ENCODE measurements around the gene ASAP2.

ASAP2 gene

DNA sequence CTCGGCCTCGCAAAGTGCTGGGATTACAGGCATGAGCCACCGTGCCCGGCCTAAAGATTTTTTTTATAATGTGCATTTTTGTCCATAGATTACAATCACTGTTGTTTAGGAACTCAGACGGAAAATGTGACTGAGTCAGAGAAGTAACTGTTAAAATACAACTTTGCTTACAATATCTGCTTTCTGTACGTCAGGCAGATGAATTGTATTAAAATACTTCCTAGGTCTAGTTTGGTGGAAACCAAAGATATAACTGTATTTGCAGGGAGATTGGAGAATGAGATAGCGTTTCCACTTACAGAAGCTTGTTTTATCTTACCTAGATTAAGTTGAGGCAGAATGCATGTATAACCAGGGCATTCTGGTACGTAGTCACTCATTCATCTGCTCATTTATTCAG is 36.7 kb downstream of the ASAP2 start:
- no peak overlapping the region for H4K91ac ChIP-seq (ENCODE audit: low read depth, low read length, poor library complexity)
- peaks cover 13% of the 10 kb centered on the region for H3K79me1 ChIP-seq (ENCODE audit: low read depth, low read length)
- no peak overlapping the region for H3K9ac ChIP-seq (ENCODE audit: low read depth, low read length, poor library complexity)
- H3K23ac ChIP-seq (ENCODE audit: low read depth, low read length, poor library complexity): no peak overlapping the region
- no peak for DNase-seq (ENCODE audit: low spot score)
- no peak overlapping the region for H2BK15ac ChIP-seq (ENCODE audit: low read length)
- H2BK5ac ChIP-seq (ENCODE audit: low read length): no peak overlapping the region
- H3K36me3 ChIP-seq (replicated peaks in 1 of 2; ENCODE audit: control insufficient read depth in 2 of 2, insufficient read depth in 2 of 2, low read length in 2 of 2): peaks cover 0 to 4% of the 10 kb centered on the region in 2 donors
- H3K14ac ChIP-seq (ENCODE audit: low read length): no peak overlapping the region
- H4K8ac ChIP-seq (ENCODE audit: low read depth, low read length): no peak overlapping the region
- H2BK120ac ChIP-seq (ENCODE audit: low read depth, low read length): no peak overlapping the region
- H3K4me3 ChIP-seq (ENCODE audit: low read length in 2 of 2): no peak overlapping the region
- H3K4ac ChIP-seq (ENCODE audit: low read length): no peak overlapping the region
- H3K27me3 ChIP-seq (ENCODE audit: control insufficient read depth in 3 of 3, insufficient read depth in 3 of 3, low read depth in 1 of 3, low read length in 3 of 3): no peaks in the 10 kb centered on the region
- no peak overlapping the region for H2BK12ac ChIP-seq (ENCODE audit: low read length)
- H3K27ac ChIP-seq (replicated peaks; ENCODE audit: low read length): no peak overlapping the region
- no peak overlapping the region for H3K18ac ChIP-seq (ENCODE audit: low read length)
- H2AK5ac ChIP-seq (ENCODE audit: low read depth, low read length): no peak overlapping the region
- no CpG with 5 or more reads among the region's 8 CpGs for WGBS, 2 donors (ENCODE audit: extremely low coverage in 2 of 2, insufficient read length in 2 of 2, insufficient replicate concordance in 1 of 2)
- no peak overlapping the region for H3K4me2 ChIP-seq (ENCODE audit: insufficient read depth, low read length, poor library complexity, severe bottlenecking)
- peaks cover 0 to 5% of the 10 kb centered on the region in 2 donors for H3K9me3 ChIP-seq (replicated peaks in 1 of 2; ENCODE audit: control insufficient read depth in 2 of 2, insufficient read depth in 1 of 2, low read depth in 1 of 2, low read length in 2 of 2)
- H3K4me1 ChIP-seq (ENCODE audit: control insufficient read depth in 2 of 2, insufficient read depth in 1 of 2, low read depth in 1 of 2, low read length in 2 of 2): peaks cover 4 to 7% of the 10 kb centered on the region in 2 donors
- H2AFZ ChIP-seq (ENCODE audit: low read length): no peak overlapping the region

DNA sequence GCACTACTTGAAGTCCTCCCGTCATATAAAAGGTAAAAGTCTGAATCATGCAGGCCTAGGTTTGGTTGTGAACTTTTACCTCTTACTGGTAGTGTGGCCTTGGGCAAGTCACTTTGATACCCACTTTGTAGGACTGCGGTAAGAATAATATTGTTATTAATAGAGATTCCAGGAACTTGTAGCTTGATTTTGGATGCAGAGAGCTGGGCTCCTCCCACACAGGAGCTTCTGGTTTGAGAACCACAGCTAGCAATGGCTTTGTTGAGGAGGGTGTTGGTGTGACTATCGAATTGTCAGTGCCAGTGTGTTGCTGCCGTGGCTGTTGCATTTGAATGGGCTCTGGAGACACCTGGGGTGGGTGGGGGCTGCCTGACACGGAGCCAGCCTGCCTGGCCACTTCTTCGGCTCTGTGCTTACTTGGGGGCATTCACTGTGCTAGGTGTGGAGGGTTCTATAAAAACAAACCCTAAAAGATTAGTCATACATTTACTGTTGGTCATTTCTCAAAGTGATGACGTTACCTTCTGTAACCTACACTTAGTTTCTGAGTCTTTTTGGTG is 38.5 kb downstream of the ASAP2 start:
- Histone ChIP-seq H3K9ac (ENCODE audit: low read depth, low read length, poor library complexity) (no peak overlapping the region), H2AFZ (ENCODE audit: low read length) (no peak overlapping the region), H2BK12ac (ENCODE audit: low read length) (no peak overlapping the region), H3K4me3 (ENCODE audit: low read length in 2 of 2) (no peak overlapping the region), H3K9me3 (replicated peaks in 1 of 2; ENCODE audit: control insufficient read depth in 2 of 2, insufficient read depth in 1 of 2, low read depth in 1 of 2, low read length in 2 of 2) (peaks cover 0 to 5% of the 10 kb centered on the region in 2 donors), H2BK15ac (ENCODE audit: low read length) (no peak overlapping the region), H3K27ac (replicated peaks; ENCODE audit: low read length) (no peak overlapping the region), H2BK5ac (ENCODE audit: low read length) (no peak overlapping the region), H3K27me3 (ENCODE audit: control insufficient read depth in 3 of 3, insufficient read depth in 3 of 3, low read depth in 1 of 3, low read length in 3 of 3) (no peaks in the 10 kb centered on the region), H2AK5ac (ENCODE audit: low read depth, low read length) (no peak overlapping the region), H3K4ac (ENCODE audit: low read length) (no peak overlapping the region), H3K23ac (ENCODE audit: low read depth, low read length, poor library complexity) (no peak overlapping the region), H3K14ac (ENCODE audit: low read length) (no peak overlapping the region), H3K4me2 (ENCODE audit: insufficient read depth, low read length, poor library complexity, severe bottlenecking) (no peak overlapping the region), H3K36me3 (replicated peaks in 1 of 2; ENCODE audit: control insufficient read depth in 2 of 2, insufficient read depth in 2 of 2, low read length in 2 of 2) (no peaks in the 10 kb centered on the region), H4K91ac (ENCODE audit: low read depth, low read length, poor library complexity) (no peak overlapping the region), H3K4me1 (ENCODE audit: control insufficient read depth in 2 of 2, insufficient read depth in 1 of 2, low read depth in 1 of 2, low read length in 2 of 2) (peaks cover 0 to 2% of the 10 kb centered on the region in 2 donors), H3K79me1 (ENCODE audit: low read depth, low read length) (peaks cover 12% of the 10 kb centered on the region), H3K18ac (ENCODE audit: low read length) (no peak overlapping the region), H4K8ac (ENCODE audit: low read depth, low read length) (no peak overlapping the region), H2BK120ac (ENCODE audit: low read depth, low read length) (no peak overlapping the region)
- WGBS, 2 donors (ENCODE audit: extremely low coverage in 2 of 2, insufficient read length in 2 of 2, insufficient replicate concordance in 1 of 2): no CpG with 5 or more reads among the region's 7 CpGs
- no peak for DNase-seq (ENCODE audit: low spot score)

DNA sequence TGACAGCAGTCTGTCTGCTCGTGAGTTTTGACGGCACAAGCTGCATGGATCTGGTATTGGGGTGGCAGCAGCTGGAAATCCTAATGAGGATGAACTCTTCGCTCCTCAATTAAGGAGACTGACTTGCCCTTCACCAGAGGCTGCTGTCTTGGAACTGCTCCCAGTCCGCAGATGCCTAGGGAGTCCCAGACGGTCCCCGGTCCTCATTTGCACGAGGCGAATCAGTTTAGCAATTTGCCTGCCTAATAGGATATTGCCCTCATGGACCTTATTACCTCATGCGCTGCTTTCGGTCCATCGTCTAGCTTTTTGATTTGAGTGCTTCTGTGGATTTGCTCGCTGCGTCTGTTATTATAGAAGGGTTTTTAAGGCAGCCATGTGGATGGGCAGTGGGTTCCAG is 40.6 kb downstream of the ASAP2 start:
- no peak overlapping the region for H3K27ac ChIP-seq (replicated peaks; ENCODE audit: low read length)
- no peak overlapping the region for H3K23ac ChIP-seq (ENCODE audit: low read depth, low read length, poor library complexity)
- DNase-seq (ENCODE audit: low spot score): no peak
- no peak overlapping the region for H3K4me2 ChIP-seq (ENCODE audit: insufficient read depth, low read length, poor library complexity, severe bottlenecking)
- no peak overlapping the region for H3K4ac ChIP-seq (ENCODE audit: low read length)
- H4K91ac ChIP-seq (ENCODE audit: low read depth, low read length, poor library complexity): no peak overlapping the region
- H3K27me3 ChIP-seq (ENCODE audit: control insufficient read depth in 3 of 3, insufficient read depth in 3 of 3, low read depth in 1 of 3, low read length in 3 of 3): no peaks in the 10 kb centered on the region
- H3K14ac ChIP-seq (ENCODE audit: low read length): no peak overlapping the region
- H3K9me3 ChIP-seq (replicated peaks in 1 of 2; ENCODE audit: control insufficient read depth in 2 of 2, insufficient read depth in 1 of 2, low read depth in 1 of 2, low read length in 2 of 2): peaks cover 0 to 5% of the 10 kb centered on the region in 2 donors
- no peaks in the 10 kb centered on the region for H3K36me3 ChIP-seq (replicated peaks in 1 of 2; ENCODE audit: control insufficient read depth in 2 of 2, insufficient read depth in 2 of 2, low read length in 2 of 2)
- no peak overlapping the region for H2BK5ac ChIP-seq (ENCODE audit: low read length)
- no peak overlapping the region for H3K9ac ChIP-seq (ENCODE audit: low read depth, low read length, poor library complexity)
- H2AK5ac ChIP-seq (ENCODE audit: low read depth, low read length): no peak overlapping the region
- no peak overlapping the region for H3K4me3 ChIP-seq (ENCODE audit: low read length in 2 of 2)
- H3K18ac ChIP-seq (ENCODE audit: low read length): no peak overlapping the region
- H2AFZ ChIP-seq (ENCODE audit: low read length): no peak overlapping the region
- H2BK15ac ChIP-seq (ENCODE audit: low read length): no peak overlapping the region
- no peak overlapping the region for H2BK120ac ChIP-seq (ENCODE audit: low read depth, low read length)
- no CpG with 5 or more reads among the region's 13 CpGs for WGBS, 2 donors (ENCODE audit: extremely low coverage in 2 of 2, insufficient read length in 2 of 2, insufficient replicate concordance in 1 of 2)
- H3K4me1 ChIP-seq (ENCODE audit: control insufficient read depth in 2 of 2, insufficient read depth in 1 of 2, low read depth in 1 of 2, low read length in 2 of 2): peaks cover 11 to 14% of the 10 kb centered on the region in 2 donors
- H3K79me1 ChIP-seq (ENCODE audit: low read depth, low read length): peaks cover 11% of the 10 kb centered on the region
- no peak overlapping the region for H4K8ac ChIP-seq (ENCODE audit: low read depth, low read length)
- H2BK12ac ChIP-seq (ENCODE audit: low read length): no peak overlapping the region

DNA sequence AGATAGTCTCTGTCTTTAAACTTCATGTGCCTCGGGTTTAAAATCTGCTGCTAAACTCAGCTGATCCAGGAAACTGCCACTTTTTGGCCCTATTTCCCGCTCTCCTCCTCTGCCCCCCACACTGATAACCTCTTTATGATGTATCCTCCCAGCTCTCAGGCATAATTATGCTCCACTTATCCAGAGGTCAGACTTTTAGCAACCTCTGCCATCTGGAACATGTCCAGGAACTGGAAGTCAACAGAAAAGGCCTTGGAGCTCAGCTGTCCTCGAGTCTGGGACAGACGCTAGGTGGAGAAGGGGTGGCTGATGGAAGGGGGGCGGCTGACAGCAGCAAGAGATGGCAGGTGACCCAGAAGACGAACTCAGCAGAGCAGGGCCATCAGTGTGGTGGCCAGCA is 41.2 kb downstream of the ASAP2 start:
- H3K4me3 ChIP-seq (ENCODE audit: low read length in 2 of 2): no peak overlapping the region
- H3K9me3 ChIP-seq (replicated peaks in 1 of 2; ENCODE audit: control insufficient read depth in 2 of 2, insufficient read depth in 1 of 2, low read depth in 1 of 2, low read length in 2 of 2): peaks cover 0 to under 1% of the 10 kb centered on the region in 2 donors
- H3K18ac ChIP-seq (ENCODE audit: low read length): no peak overlapping the region
- H3K36me3 ChIP-seq (replicated peaks in 1 of 2; ENCODE audit: control insufficient read depth in 2 of 2, insufficient read depth in 2 of 2, low read length in 2 of 2): no peaks in the 10 kb centered on the region
- no peak overlapping the region for H2BK12ac ChIP-seq (ENCODE audit: low read length)
- H3K4me1 ChIP-seq (ENCODE audit: control insufficient read depth in 2 of 2, insufficient read depth in 1 of 2, low read depth in 1 of 2, low read length in 2 of 2): peaks cover 13 to 16% of the 10 kb centered on the region in 2 donors
- peaks cover 7% of the 10 kb centered on the region for H3K79me1 ChIP-seq (ENCODE audit: low read depth, low read length)
- H4K8ac ChIP-seq (ENCODE audit: low read depth, low read length): peak overlapping the region; percentile 52
- H2BK120ac ChIP-seq (ENCODE audit: low read depth, low read length): no peak overlapping the region
- H3K14ac ChIP-seq (ENCODE audit: low read length): no peak overlapping the region
- no peak overlapping the region for H3K4me2 ChIP-seq (ENCODE audit: insufficient read depth, low read length, poor library complexity, severe bottlenecking)
- no peak overlapping the region for H2BK15ac ChIP-seq (ENCODE audit: low read length)
- no peak overlapping the region for H3K23ac ChIP-seq (ENCODE audit: low read depth, low read length, poor library complexity)
- no CpG with 5 or more reads among the region's 6 CpGs for WGBS, 2 donors (ENCODE audit: extremely low coverage in 2 of 2, insufficient read length in 2 of 2, insufficient replicate concordance in 1 of 2)
- no peaks in the 10 kb centered on the region for H3K27me3 ChIP-seq (ENCODE audit: control insufficient read depth in 3 of 3, insufficient read depth in 3 of 3, low read depth in 1 of 3, low read length in 3 of 3)
- no peak overlapping the region for H3K27ac ChIP-seq (replicated peaks; ENCODE audit: low read length)
- no peak for DNase-seq (ENCODE audit: low spot score)
- H3K9ac ChIP-seq (ENCODE audit: low read depth, low read length, poor library complexity): no peak overlapping the region
- no peak overlapping the region for H4K91ac ChIP-seq (ENCODE audit: low read depth, low read length, poor library complexity)
- no peak overlapping the region for H3K4ac ChIP-seq (ENCODE audit: low read length)
- no peak overlapping the region for H2BK5ac ChIP-seq (ENCODE audit: low read length)
- H2AK5ac ChIP-seq (ENCODE audit: low read depth, low read length): no peak overlapping the region
- no peak overlapping the region for H2AFZ ChIP-seq (ENCODE audit: low read length)
